GM18508 (cell line): ENCODE results near the gene SYN1.

Experiments
- ATAC-seq: cut with Tn5 transposase; IDR thresholded peaks from one replicate; pipeline ENCODE4 v1.9.1; 2021; ENCODE audit warnings: moderate number of reproducible peaks; ENCODE audit not compliant: insufficient read depth, unreplicated experiment

The SYN1 gene

GRCh38 chrX:47540754-47541538 is 78.7 kb downstream of the SYN1 start:
- no peak for ATAC-seq

GRCh38 chrX:47539860-47540259 is 79.8 kb downstream of the SYN1 start:
- ATAC-seq = no peak

- no peak for ATAC-seq
Measured at GRCh38 chrX:47530049-47530448, 89.6 kb downstream of the SYN1 start.

- no peak for ATAC-seq
Measured at GRCh38 chrX:47529548-47529947, 90.1 kb downstream of the SYN1 start.

GRCh38 chrX:47523713-47524166 is 95.9 kb downstream of the SYN1 start:
- no peak for ATAC-seq

GRCh38 chrX:47523297-47523696 is 96.4 kb downstream of the SYN1 start:
- ATAC-seq = no peak
